HL-60 (cell line): ENCODE results near the gene GTF3C1.

Experiments used
- DNase-seq, 2 experiments: peaks; one replicate each; pipeline ENCODE4 v3.0.0-alpha.2; 2010 to 2020; ENCODE audit warnings: low read depth in 1 of 2, low spot score in 1 of 2
- H3K27ac ChIP-seq: fragments of 250-450 bp; sonication (Bioruptor Pico); replicated peaks from 2 replicates; pipeline ENCODE4 v1.5.1; 2020; ENCODE audit warnings: mild to moderate bottlenecking, moderate library complexity
- H3K27me3 ChIP-seq: fragments of 250-450 bp; sonication (Bioruptor Pico); 2 replicates; pipeline ENCODE4 v1.5.1; 2021; ENCODE audit warnings: mild to moderate bottlenecking, moderate library complexity; ENCODE audit not compliant: insufficient read depth, poor library complexity, severe bottlenecking
- H3K4me3 ChIP-seq: replicated peaks from 2 replicates; pipeline ENCODE4 v1.5.1; 2011; ENCODE audit warnings: mild to moderate bottlenecking, control low read depth, low read length; ENCODE audit not compliant: insufficient read depth
- GABPA ChIP-seq: IDR thresholded peaks from 2 replicates; pipeline ENCODE4 v1.6.1; 2012; ENCODE audit warnings: low read depth
- POLR2AphosphoS5 ChIP-seq: IDR thresholded peaks from 2 replicates; pipeline ENCODE4 v1.6.1; 2012; ENCODE audit warnings: low read depth
- SPI1 ChIP-seq: IDR thresholded peaks from 2 replicates; pipeline ENCODE4 v1.6.1; 2012; ENCODE audit warnings: low read depth, mild to moderate bottlenecking, borderline replicate concordance
- TF ChIP-seq, protein P1 (sequence below): IDR thresholded peaks from one replicate; pipeline ENCODE4 v1.5.1; 2011; ENCODE audit warnings: low read length, control low read depth, inconsistent platforms; ENCODE audit not compliant: insufficient read depth
- TF ChIP-seq, protein P2 (sequence below): IDR thresholded peaks from 2 replicates; pipeline ENCODE4 v1.6.1; 2012; ENCODE audit warnings: low read depth; ENCODE audit not compliant: insufficient replicate concordance

Gene GTF3C1

GRCh38 chr16:27491894-27492587 is 57.7 kb downstream of the GTF3C1 start:
- no peak for DNase-seq
- Histone ChIP-seq H3K27ac (no peak overlapping the region), H3K4me3 (no peak overlapping the region), H3K27me3 (no peaks in the 10 kb centered on the region)
- TF ChIP-seq, protein P1, sequence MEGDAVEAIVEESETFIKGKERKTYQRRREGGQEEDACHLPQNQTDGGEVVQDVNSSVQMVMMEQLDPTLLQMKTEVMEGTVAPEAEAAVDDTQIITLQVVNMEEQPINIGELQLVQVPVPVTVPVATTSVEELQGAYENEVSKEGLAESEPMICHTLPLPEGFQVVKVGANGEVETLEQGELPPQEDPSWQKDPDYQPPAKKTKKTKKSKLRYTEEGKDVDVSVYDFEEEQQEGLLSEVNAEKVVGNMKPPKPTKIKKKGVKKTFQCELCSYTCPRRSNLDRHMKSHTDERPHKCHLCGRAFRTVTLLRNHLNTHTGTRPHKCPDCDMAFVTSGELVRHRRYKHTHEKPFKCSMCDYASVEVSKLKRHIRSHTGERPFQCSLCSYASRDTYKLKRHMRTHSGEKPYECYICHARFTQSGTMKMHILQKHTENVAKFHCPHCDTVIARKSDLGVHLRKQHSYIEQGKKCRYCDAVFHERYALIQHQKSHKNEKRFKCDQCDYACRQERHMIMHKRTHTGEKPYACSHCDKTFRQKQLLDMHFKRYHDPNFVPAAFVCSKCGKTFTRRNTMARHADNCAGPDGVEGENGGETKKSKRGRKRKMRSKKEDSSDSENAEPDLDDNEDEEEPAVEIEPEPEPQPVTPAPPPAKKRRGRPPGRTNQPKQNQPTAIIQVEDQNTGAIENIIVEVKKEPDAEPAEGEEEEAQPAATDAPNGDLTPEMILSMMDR = no peak
- TF ChIP-seq POLR2AphosphoS5 (no peak), GABPA (no peak), SPI1 (no peak)
- TF ChIP-seq, protein P2, sequence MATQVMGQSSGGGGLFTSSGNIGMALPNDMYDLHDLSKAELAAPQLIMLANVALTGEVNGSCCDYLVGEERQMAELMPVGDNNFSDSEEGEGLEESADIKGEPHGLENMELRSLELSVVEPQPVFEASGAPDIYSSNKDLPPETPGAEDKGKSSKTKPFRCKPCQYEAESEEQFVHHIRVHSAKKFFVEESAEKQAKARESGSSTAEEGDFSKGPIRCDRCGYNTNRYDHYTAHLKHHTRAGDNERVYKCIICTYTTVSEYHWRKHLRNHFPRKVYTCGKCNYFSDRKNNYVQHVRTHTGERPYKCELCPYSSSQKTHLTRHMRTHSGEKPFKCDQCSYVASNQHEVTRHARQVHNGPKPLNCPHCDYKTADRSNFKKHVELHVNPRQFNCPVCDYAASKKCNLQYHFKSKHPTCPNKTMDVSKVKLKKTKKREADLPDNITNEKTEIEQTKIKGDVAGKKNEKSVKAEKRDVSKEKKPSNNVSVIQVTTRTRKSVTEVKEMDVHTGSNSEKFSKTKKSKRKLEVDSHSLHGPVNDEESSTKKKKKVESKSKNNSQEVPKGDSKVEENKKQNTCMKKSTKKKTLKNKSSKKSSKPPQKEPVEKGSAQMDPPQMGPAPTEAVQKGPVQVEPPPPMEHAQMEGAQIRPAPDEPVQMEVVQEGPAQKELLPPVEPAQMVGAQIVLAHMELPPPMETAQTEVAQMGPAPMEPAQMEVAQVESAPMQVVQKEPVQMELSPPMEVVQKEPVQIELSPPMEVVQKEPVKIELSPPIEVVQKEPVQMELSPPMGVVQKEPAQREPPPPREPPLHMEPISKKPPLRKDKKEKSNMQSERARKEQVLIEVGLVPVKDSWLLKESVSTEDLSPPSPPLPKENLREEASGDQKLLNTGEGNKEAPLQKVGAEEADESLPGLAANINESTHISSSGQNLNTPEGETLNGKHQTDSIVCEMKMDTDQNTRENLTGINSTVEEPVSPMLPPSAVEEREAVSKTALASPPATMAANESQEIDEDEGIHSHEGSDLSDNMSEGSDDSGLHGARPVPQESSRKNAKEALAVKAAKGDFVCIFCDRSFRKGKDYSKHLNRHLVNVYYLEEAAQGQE = no peak

DNA sequence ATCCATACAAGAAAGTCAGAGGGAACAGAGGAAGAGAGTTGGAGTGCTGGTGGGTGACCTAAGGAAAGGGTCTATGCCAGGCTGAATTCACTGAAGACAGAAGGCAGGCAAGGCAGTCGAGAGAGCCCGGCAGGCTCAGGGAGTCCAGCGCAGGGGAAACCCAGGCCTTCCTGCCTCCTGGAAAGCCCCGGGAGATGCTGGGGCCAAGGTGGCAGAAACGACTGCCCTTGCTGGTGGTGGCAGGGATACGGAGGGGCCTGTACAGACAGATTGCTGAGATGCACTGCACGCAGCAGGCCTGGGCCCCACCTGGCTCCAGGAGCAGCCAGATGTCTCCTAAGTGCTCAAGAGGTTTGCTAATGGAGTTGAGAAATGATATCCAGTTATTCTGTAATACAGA is 59.8 kb downstream of the GTF3C1 start:
- Histone ChIP-seq H3K4me3 (no peak overlapping the region), H3K27ac (no peak overlapping the region), H3K27me3 (no peaks in the 10 kb centered on the region)
- TF ChIP-seq POLR2AphosphoS5 = no peak
- TF ChIP-seq, protein P1 = no peak
- no peak for TF ChIP-seq SPI1
- TF ChIP-seq GABPA = no peak
- no peak for DNase-seq

GRCh38 chr16:27489421-27489820 is 60.3 kb downstream of the GTF3C1 start:
- Histone ChIP-seq H3K27me3 (no peaks in the 10 kb centered on the region), H3K27ac (no peak overlapping the region), H3K4me3 (no peak overlapping the region)
- DNase-seq = no peak
- TF ChIP-seq, protein P1 = no peak
- TF ChIP-seq, protein P2 = no peak
- TF ChIP-seq POLR2AphosphoS5 = no peak
- no peak for TF ChIP-seq GABPA
- TF ChIP-seq SPI1 = no peak
